Panc1 (cell line): Measurements from ENCODE around the gene IQUB.

Experiments
- CTCF ChIP-seq: fragments of 450-650 bp; IDR thresholded peaks from 2 replicates; pipeline ENCODE4 v1.5.1; 2017; ENCODE audit warnings: mild to moderate bottlenecking
- POLR2AphosphoS5 ChIP-seq: IDR thresholded peaks from 2 replicates; pipeline ENCODE4 v1.6.1; 2012; ENCODE audit warnings: mild to moderate bottlenecking, low read depth, low read length, moderate library complexity
- REST ChIP-seq, 2 experiments: IDR thresholded peaks; 2 replicates each; pipeline ENCODE4 v1.6.1; 2011 to 2012; ENCODE audit warnings: low read depth in 2 of 2, control low read depth in 1 of 2, low read length in 1 of 2, mild to moderate bottlenecking in 1 of 2, moderate library complexity in 1 of 2; ENCODE audit not compliant: insufficient read depth in 1 of 2
- SIN3A ChIP-seq: IDR thresholded peaks from 2 replicates; pipeline ENCODE4 v1.6.1; 2012; ENCODE audit warnings: low read depth, mild to moderate bottlenecking, low read length, moderate library complexity, borderline replicate concordance; ENCODE audit not compliant: insufficient read depth

- no peak for TF ChIP-seq CTCF
- no peak for TF ChIP-seq REST (IDR thresholded peaks at IDR 0.05; ENCODE audit: insufficient read depth in 1 of 2, low read depth in 2 of 2, low read length in 1 of 2)
- TF ChIP-seq SIN3A: no peak
- no peak for TF ChIP-seq POLR2AphosphoS5
These were observed 18.2 kb upstream of the IQUB start for GRCh38 chr7:123552641-123553040.
